ENCODE measurements around the gene AMER2.
A peak's percentile ranks its signal among the peaks of the same experiment; 100 is the strongest.

AMER2 gene

DNA sequence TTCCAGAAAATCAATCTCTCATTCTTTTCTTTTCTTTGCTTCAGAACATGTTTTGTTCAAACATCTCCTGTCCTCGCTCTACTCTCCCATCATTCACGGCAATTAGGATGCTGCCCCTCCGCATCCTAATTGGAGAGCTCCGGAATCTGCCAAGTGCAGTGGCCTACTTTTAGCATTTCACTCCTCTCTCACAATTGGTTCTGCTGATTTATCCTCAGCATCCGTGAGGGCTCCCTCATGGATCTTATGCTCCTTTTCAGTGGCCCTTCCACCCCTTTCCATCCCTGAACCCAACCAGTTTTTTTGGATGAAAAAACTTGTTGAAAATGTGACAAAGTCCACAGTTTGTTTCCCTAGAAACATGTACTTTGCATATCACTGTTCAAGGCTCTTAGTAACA, 22.4 kb downstream of the AMER2 start:
- DNase-seq = no peak

DNA sequence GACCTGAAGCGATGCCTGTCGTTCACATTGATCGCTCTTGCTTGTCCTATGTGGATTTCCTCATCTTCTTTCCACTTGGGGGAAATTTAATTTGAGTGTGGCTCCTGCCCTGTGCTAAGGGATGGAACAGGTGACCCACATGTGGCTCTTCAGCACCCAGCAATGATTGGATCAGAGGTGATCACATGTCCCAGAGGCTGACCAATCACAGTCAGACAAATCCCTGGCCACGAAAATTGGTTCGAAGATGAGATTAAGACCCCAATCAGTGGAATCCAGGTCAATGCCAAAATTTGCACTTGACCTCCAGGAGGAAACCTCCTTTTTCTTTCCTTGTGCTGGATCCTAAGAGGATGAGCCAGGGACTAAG, 23.7 kb downstream of the AMER2 start:
- DNase-seq = no peak

DNA sequence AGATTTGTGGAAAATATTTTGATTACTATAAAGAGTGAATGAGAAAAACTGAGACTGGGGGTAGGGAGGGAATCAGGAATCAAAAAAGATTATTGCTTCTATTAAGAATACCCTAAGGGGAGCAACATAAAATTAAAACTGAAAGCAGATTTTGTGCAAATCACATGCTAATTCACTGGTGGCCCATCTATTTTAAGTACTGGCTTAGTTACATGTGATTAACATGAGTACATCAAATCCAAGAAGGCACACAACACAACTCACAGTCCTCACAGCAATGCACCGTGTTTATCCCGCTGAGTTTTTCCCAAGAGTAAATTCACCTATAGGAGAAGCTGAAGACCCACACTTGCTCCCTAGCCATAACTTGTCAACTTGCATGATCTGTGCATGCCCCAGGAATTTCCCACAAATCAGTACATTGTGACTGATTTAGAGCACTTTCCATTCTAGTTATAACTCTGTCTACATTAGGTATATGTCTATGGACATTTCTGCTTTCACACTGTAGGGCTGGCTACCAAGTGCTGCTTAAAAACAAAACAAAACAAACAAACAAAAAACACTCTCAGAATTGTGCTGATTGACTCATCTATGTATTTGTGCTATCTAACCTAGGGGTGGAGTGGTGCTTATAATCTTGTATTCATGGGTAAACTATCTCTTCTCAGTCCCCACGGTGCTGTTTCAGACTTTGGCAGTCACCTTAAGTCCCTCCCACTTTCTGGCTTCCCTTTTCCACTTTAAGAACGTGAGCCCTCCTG, 24.3 kb downstream of the AMER2 start:
- no peak for DNase-seq

DNA sequence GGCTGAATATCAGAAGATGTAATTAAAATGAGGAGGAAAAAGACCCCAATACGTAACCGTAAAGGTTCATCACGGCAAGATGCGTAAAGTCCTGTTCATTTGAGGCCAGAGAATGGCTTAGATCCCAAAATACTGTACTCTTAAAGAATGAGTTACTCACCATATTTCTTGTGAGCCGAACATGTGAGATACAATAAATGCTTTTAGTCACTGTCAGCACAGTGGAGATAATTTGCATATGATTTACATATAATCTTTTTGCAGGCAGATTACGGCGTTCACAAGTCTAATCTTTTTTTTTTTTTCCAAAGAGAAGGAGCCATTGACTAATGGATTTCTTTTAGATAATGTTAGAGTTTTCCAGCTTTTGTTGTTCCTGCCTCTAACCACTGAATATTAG, 28.4 kb downstream of the AMER2 start:
- DNase-seq = no peak

DNA sequence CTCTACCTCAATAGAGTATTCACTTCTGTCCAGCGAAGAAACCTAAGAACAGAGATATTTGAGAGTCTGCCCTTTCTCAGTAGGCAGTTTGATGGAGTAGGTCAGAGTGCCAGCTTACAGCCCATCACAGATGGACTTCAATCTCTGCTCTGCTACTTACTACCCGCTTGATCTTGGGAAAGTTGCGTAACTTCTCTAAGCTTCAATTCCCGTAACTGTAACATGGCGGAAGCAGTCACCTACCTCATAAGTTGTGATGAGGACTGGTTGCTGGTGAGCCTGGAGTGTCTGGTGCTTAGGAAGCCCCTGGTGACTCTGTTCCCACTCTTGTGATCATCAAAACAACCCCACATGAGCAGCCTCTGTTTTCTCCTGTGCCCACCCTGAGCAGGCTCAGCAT, 31.0 kb downstream of the AMER2 start:
- no peak for DNase-seq

DNA sequence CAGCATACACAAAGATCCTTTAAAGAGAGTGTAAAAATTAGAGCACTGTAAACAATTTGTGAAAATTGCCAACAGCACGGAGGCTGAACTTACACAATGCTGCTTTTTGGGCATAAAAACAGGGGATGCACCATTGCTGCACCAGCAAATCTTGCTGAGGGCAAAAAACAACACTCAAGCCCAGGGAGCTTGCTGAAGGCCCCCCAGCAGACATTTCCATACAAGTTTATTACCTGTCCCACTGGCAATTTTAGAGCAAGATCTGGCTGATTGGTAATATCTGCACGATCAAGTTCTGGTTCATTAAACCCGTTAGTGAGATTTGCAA, 34.3 kb downstream of the AMER2 start:
- no peak for DNase-seq

DNA sequence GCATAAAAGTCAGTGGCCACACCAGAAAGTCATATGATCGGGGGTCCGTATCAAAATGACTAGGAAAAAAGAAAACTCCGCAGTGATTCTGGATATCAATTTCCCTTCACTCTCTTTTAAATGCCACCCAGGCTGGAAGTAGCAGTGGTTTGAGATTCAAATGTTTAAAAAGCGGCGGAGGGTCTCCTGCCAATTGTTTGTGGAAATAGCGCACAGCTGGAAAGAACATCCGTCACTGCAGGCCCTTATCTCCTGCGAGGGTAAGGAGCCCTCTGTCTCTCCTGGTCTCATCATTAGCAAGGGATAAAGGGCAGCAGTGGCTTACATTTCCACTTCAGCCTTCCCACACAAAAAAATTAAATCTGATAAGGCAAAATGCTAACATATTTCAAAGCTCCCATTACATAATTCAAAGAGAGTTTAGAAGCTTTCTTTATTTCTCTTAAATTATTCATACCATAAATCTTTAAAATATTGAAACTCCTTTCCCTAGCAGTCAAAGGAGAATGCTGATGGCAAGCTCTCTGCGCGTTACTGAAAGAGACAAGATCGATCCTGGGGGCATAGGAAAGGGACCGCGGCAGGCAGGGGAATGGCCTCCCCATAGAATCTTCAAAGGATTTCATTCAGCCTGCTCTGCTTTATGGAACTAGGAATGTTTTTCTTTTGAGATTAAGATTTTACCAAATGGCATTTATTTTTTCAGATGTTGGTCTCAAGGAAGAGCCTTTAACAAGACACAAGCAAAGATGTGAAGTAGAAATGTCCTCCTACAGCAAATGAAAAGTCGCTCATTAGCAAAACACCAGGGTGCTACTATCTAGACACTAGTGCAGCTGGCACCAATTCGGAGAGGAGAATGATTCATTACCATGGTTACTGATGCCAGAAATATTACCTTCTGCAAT, 35.0 kb downstream of the AMER2 start:
- no peak for DNase-seq

DNA sequence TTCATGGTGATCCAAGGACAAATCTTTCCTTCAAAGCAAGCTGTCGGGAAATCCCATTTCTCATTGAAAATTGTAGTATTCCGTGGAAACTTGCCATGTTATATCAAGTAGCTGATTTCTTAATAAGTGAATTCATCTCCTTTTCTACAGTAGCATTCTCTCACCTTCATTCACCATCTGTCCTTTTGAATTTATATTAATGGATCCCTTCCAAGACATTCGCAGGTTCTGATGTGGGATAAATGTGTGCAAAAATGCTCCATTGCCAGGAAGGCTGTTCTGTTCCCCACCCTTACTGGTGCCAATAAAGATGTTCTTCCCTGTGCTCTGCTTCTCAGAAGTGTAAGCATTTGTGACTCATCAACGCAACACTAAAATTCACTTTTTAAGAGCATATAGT, 36.2 kb downstream of the AMER2 start:
- no peak for DNase-seq

DNA sequence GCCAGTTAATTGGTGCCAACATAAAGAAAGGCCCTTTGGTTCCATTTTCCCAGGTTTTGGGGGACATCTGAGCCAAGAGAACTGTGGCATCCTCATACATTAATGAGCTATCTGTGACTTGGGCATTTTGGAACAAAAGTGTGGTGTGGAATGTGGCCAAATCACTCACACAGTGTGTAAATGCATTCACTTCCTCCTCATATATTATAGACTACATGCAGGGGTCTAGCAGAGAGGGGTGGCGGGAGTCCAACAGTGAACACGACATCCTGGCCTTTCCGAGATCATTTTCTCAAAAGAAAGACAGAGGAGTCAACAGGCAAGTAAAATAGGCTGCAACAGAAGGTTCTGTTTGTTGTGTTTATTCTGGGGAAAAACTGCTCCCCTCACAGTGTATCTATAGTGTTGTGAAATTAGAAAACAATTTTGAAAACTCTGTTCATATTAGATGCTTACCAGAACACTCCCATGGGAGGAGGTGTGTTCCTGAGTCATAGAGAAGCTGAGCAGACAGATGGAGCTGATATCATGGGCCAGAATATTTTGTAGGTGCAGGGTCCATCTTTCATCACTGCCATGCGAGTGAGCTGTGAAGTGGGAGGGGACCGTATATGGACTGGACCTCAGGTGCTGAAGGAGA, 39.2 kb downstream of the AMER2 start:
- DNase-seq = no peak

DNA sequence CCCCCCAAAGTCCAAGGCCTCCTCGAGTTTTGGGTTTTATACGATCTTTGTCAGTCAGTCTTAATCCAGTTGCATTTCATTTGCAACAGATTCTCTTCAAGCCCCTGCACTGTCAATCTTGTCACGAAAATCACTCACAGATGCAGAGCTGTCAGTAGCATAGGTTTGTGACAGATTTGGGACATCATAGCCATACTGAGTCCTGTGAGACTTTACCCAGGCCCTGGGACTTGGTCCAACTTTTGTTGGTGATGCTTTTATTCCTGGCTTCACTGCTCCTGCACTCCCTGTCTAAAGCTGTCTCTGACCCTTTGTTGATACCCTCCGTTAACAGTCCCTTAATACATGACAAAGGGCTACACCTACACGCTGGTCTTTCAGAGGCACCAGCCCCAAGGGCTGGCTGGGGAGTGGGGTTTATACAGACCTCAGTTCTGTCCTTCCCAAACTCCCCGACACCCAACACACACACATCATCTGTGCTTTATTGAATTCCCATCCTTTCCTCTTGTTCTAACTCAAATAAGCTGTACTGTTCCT, 40.1 kb downstream of the AMER2 start:
- DNase-seq = no peak

DNA sequence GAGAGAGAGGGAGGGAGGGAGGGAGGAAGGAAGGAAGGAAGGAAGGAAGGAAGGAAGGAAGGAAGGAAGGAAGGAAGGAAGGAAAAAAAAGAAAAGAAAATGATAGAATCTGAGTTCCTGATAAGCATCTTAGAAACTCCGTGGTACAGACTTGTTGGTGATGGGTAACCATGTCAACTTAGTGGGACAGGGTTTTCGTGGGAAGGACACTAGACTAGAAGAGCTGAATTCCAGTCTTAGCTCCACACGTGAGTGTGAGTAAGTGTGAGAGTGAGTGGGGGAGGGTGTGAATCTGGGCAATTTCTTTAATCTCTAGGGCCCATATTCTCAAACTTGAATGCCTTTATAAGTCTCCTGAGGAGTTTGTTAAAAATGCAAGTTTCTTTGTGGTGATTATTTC, 41.1 kb downstream of the AMER2 start:
- no peak for DNase-seq

DNA sequence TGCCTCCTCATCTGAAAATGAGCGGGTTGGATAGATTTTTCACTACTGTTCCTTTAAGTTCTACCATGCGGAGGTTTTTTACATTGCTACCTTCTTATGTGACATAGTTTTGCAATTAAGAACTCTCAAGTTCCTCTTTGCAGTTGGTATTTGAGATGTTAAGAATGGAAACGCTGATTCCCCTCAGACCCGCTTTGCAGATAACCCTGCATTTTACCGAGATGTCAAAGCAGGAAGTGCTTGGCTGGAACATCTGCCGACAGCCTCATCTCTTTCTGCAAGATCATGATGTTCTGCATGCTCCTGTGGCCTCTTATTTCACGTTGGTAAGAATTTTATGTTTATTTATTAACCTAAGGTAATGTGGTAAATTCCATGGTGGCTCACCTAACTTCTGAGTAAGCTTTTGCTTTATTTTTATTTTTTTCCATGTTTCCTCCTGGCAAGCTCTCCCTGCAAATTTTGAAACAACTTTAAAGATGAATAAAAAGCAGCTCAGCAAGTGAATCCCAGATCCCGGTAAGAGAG, 53.6 kb downstream of the AMER2 start:
- DNase-seq = no peak

DNA sequence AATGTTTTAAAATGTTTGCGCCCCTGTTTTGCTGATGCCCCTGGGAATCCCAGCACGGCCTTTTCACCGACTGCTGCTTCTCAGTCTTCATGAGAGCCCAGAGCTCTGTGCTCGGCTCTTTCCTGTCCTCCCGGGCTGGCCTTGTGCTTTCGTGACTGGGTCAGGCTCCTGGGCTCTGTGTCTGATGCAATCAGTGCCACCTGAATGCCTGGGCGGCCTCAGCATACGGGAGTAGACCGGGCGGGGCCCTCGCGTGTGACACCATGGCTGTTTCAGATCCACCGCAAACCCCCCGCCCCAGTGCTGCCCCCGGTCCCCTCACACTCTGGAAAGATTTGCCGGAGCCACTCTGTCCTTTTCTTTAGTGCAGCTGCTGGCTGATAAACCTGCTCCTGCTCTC, 54.8 kb downstream of the AMER2 start:
- no peak for DNase-seq

DNA sequence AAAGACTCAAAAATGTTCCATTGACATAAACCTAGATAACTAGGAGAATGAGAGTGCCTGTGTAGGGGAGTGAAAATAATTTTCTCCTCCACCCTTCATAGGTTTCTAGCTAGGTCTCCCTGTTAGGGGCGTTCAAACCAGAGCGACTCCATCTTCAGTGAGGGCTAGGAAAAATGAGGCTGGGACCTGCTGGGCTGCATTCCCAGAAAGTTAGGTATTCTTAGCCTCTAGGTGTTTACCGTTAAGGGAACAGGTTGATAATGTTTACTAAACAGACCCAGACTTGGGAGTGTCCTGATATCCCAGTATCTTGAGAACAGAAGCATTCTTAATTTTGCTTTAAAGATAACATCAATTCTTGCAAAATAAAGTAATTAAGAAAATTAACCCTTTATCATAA, 56.0 kb downstream of the AMER2 start:
- no peak for DNase-seq

DNA sequence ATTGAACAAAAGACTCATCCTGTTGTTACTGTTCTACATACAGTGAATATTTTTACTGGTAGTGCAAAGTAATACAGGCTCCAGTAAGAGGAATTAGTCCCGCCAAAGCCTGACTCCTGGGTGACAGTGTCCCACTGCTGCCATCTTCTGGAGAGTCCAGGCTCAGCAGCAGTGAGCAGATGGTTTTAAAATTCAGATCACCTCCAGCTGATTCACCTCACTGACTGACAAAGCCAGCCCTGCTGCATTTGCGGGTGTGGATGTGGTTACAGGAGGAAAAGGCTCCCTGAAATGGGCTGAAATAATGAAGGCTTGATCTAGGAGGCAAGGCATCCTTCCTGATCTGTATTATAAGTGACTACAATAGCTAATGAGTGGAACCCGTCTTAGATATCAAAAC, 57.9 kb downstream of the AMER2 start:
- DNase-seq = peak; percentile 57

DNA sequence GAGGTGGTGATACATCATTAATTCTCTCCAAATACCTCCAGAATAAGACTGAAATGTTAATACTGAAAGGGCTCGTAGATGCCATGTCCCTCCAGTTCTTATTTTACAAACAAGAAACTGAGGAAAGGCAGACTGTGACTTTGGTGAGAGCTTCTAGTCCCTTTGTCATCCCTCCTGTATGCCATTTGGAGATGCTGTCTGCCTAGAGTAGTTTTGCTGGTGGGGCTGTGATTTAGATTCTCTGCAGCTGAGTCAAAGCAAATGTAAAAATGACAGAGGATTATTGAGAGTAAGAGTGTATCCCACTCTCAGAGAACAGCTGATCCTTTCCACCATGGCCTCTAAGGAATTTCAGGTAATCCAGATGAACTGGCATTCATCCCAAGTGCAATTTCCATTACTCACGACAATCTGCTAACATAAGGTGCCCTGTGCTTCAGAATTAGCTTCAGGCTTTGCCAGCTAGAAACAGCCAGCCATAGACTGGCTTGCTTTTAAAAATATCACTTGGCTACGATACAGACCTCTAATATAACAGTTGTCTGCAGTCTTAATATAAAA, 59.3 kb downstream of the AMER2 start:
- DNase-seq = no peak
